ENCODE measurements around the gene ABCF2.

- TF ChIP-seq, protein P1, sequence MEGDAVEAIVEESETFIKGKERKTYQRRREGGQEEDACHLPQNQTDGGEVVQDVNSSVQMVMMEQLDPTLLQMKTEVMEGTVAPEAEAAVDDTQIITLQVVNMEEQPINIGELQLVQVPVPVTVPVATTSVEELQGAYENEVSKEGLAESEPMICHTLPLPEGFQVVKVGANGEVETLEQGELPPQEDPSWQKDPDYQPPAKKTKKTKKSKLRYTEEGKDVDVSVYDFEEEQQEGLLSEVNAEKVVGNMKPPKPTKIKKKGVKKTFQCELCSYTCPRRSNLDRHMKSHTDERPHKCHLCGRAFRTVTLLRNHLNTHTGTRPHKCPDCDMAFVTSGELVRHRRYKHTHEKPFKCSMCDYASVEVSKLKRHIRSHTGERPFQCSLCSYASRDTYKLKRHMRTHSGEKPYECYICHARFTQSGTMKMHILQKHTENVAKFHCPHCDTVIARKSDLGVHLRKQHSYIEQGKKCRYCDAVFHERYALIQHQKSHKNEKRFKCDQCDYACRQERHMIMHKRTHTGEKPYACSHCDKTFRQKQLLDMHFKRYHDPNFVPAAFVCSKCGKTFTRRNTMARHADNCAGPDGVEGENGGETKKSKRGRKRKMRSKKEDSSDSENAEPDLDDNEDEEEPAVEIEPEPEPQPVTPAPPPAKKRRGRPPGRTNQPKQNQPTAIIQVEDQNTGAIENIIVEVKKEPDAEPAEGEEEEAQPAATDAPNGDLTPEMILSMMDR (IDR thresholded peaks at IDR 0.05), result no peak
- TF ChIP-seq POLR2AphosphoS5 (IDR thresholded peaks at IDR 0.05), result no peak
Measured at GRCh38 chr7:151189038-151189437, 38.0 kb downstream of the ABCF2 start.
